ENCODE data around the gene KIF1C.
"Not testable (repeated sequence)": the region's sequence is repeated elsewhere in the genome, so short reads cannot be mapped to it uniquely, and the experiment has no call there.

The KIF1C gene

GRCh38 chr17:5042157-5043022, 44.6 kb downstream of the KIF1C start:
- FAIRE-seq: no peak
- DNase-seq (ENCODE audit: low spot score): no peak

GRCh38 chr17:5043524-5043923, 45.8 kb downstream of the KIF1C start:
- DNase-seq (ENCODE audit: low spot score) (no peak), FAIRE-seq (no peak)

GRCh38 chr17:5044630-5045029, 46.9 kb downstream of the KIF1C start:
- FAIRE-seq (no peak), DNase-seq (ENCODE audit: low spot score) (no peak)

GRCh38 chr17:5045496-5045895, 47.7 kb downstream of the KIF1C start:
- no peak for DNase-seq (ENCODE audit: low spot score)
- FAIRE-seq: no peak

GRCh38 chr17:5047446-5047845, 49.7 kb downstream of the KIF1C start:
- no peak for FAIRE-seq
- DNase-seq (ENCODE audit: low spot score): no peak

- DNase-seq (ENCODE audit: low spot score): no peak
- no peak for FAIRE-seq
These were observed 51.6 kb downstream of the KIF1C start for GRCh38 chr17:5049314-5049841.

- FAIRE-seq (no peak), DNase-seq (ENCODE audit: low spot score) (no peak)
These were observed 52.5 kb downstream of the KIF1C start for GRCh38 chr17:5050278-5050677.

- DNase-seq (ENCODE audit: low spot score) (no peak), FAIRE-seq (no peak)
These were observed 57.8 kb downstream of the KIF1C start for GRCh38 chr17:5055543-5055942.

GRCh38 chr17:5065227-5065744, 67.5 kb downstream of the KIF1C start:
- DNase-seq (ENCODE audit: low spot score) (no peak), FAIRE-seq (no peak)

GRCh38 chr17:5068236-5068635, 70.5 kb downstream of the KIF1C start:
- DNase-seq (ENCODE audit: low spot score) (no peak), FAIRE-seq (no peak)

- FAIRE-seq: no peak
- no peak for DNase-seq (ENCODE audit: low spot score)
These were observed 72.0 kb downstream of the KIF1C start for GRCh38 chr17:5069724-5070123.

- FAIRE-seq; DNase-seq (ENCODE audit: low spot score): not testable (repeated sequence)
These were observed 77.7 kb downstream of the KIF1C start for GRCh38 chr17:5075472-5075871.

- FAIRE-seq; DNase-seq (ENCODE audit: low spot score): not testable (repeated sequence)
These were observed 79.5 kb downstream of the KIF1C start for GRCh38 chr17:5077275-5077674.

GRCh38 chr17:5077781-5078105, 80.0 kb downstream of the KIF1C start:
- FAIRE-seq: no peak
- DNase-seq (ENCODE audit: low spot score): no peak

Data from RCC 7860 (cell line).